Mucosa of descending colon (tissue), 3 donors: Measurements from ENCODE around the gene CD300LG. TPM values are rescaled to one million over a fixed set of nuclear protein-coding genes. Genes with fewer than 3 reads are reported as not detected.

Experiments used
- ATAC-seq: fragments of 200-7000 bp; cut with Tn5 transposase; one replicate; pipeline ENCODE4 v1.9.1; 2020; ENCODE audit warnings: mild to moderate bottlenecking, moderate library complexity
- DNase-seq, 3 donors: peaks; one replicate each; pipeline ENCODE4 v3.0.0-alpha.2; 2020
- H3K36me3 ChIP-seq: fragments of 200-600 bp; one replicate; pipeline ENCODE4 v1.8.0; 2021; ENCODE audit warnings: low read depth, mild to moderate bottlenecking
- H3K4me1 ChIP-seq: fragments of 200-600 bp; one replicate; pipeline ENCODE4 v1.8.0; 2021; ENCODE audit warnings: low read depth, mild to moderate bottlenecking
- H3K4me3 ChIP-seq: fragments of 200-600 bp; one replicate; pipeline ENCODE4 v1.8.0; 2021; ENCODE audit warnings: mild to moderate bottlenecking
- H3K9me3 ChIP-seq: fragments of 200-600 bp; one replicate; pipeline ENCODE4 v1.8.0; 2021; ENCODE audit warnings: mild to moderate bottlenecking
- CTCF ChIP-seq: fragments of 200-600 bp; IDR thresholded peaks from one replicate; pipeline ENCODE4 v1.8.0; 2022; ENCODE audit warnings: antibody characterized with exemption, mild to moderate bottlenecking
- intact Hi-C, 2 donors: fragments of 100-400 bp; cut with DNase I in 1 of 2; cut with micrococcal nuclease in 1 of 2; formaldehyde crosslinking; loops; one replicate each; pipeline versions ENCODE4 v1.11.0 to v1.11.1; 2022; cut with DNase I, micrococcal nuclease
- total RNA-seq, 3 donors: library from RNA; stranded (reverse); fragmentation: NEBNext Ultra II Directional in 2 of 3; extraction: Animal tissue kit (Norgen Biotek cat#: 25700) in 2 of 3; gene quantifications; one replicate each; pipeline versions ENCODE4 v1.2.1 to v1.2.4, GENCODE V29; 2021 to 2023
- donor health status: DM: no; HTN: no; CAD: no; lungs with moderate emphysema.
- donor health status: DM: no; HTN: no; CAD: no.
- donor health status: DM: no; HTN: yes; CAD: no.

Gene CD300LG
- total RNA-seq, 3 donors from 2014 or later, result 1.3 TPM; not detected in 2

GRCh38 chr17:43907425-43907981, 60.5 kb downstream of the CD300LG start, which contains the start of gene MPP2:
MPP2 (minus strand) TSS chr17:43907536; CDS start chr17:43904460, 3,076 bp downstream.
- DNase-seq (peak; percentile 57 to 65 (median 65)), ATAC-seq (peak; percentile 62)
- Histone ChIP-seq H3K36me3 (no peaks in the 10 kb centered on the region), H3K4me1 (peaks cover 9% of the 10 kb centered on the region), H3K9me3 (no peaks in the 10 kb centered on the region), H3K4me3 (no peak within 1 kb of the TSS)
- intact Hi-C loops, result no loop called here
- no peak for TF ChIP-seq CTCF

- no peak overlapping the region for H3K4me3 ChIP-seq
- H3K9me3 ChIP-seq, result no peaks in the 10 kb centered on the region
- DNase-seq (peak in 2 of 3 donors; percentile 63 to 69), ATAC-seq (peak; percentile 70)
- intact Hi-C loops, result no loop called here
- TF ChIP-seq CTCF, result no peak
- no peaks in the 10 kb centered on the region for H3K36me3 ChIP-seq
- H3K4me1 ChIP-seq, result peaks cover 9% of the 10 kb centered on the region
Observed at GRCh38 chr17:43907998-43908721, 61.2 kb downstream of the CD300LG start.

- Histone ChIP-seq H3K4me3 (no peak overlapping the region), H3K9me3 (no peaks in the 10 kb centered on the region), H3K4me1 (peaks cover 9% of the 10 kb centered on the region), H3K36me3 (no peaks in the 10 kb centered on the region)
- ATAC-seq (no peak), DNase-seq (no peak)
- no peak for TF ChIP-seq CTCF
- intact Hi-C loops, result no loop called here
Observed at GRCh38 chr17:43909537-43910231, 62.7 kb downstream of the CD300LG start.

GRCh38 chr17:43911904-43912303, 64.9 kb downstream of the CD300LG start:
- no peak for DNase-seq
- intact Hi-C loops, result no loop called here
- no peak for TF ChIP-seq CTCF
- Histone ChIP-seq H3K9me3 (no peaks in the 10 kb centered on the region), H3K4me3 (no peak overlapping the region), H3K36me3 (no peaks in the 10 kb centered on the region), H3K4me1 (peaks cover 7% of the 10 kb centered on the region)
- no peak for ATAC-seq

- no peak for TF ChIP-seq CTCF
- Histone ChIP-seq H3K4me3 (no peak overlapping the region), H3K36me3 (no peaks in the 10 kb centered on the region), H3K9me3 (no peaks in the 10 kb centered on the region), H3K4me1 (peaks cover 4% of the 10 kb centered on the region)
- DNase-seq (no peak), ATAC-seq (no peak)
- intact Hi-C loops, result no loop called here
Observed at GRCh38 chr17:43912635-43913304, 65.8 kb downstream of the CD300LG start.

Other genes starting within 250 kb of the CD300LG start
- 1 to 10 TPM; 1.4 to 3.5 (median 1.4) TPM for gene MEOX1, start 185.3 kb upstream of the CD300LG start, total RNA-seq
- not detected for gene SOST, start 88.4 kb upstream of the CD300LG start, total RNA-seq
- gene DUSP3, start 68.2 kb upstream of the CD300LG start, total RNA-seq, result 100 to 1,000 TPM in 1 of 3 donors, 10 to 100 TPM in 2; 46.9 to 123 (median 62.9) TPM
- gene CFAP97D1, start 66.7 kb upstream of the CD300LG start, total RNA-seq, result not detected
- gene MPP3, start 14.0 kb upstream of the CD300LG start, total RNA-seq, result 1 to 10 TPM; 1.8 to 8.6 (median 3.7) TPM
- gene MPP2, start 60.4 kb downstream of the CD300LG start, total RNA-seq, result 10 to 100 TPM in 1 of 3 donors, 1 to 10 TPM in 1, under 1 TPM in 1; 0.55 to 13.2 (median 1.1) TPM
- 1 to 10 TPM in 1 of 3 donors, not detected in 2; 1.5 TPM for gene PPY, start 95.3 kb downstream of the CD300LG start, total RNA-seq
- gene PYY, start 106.8 kb downstream of the CD300LG start, total RNA-seq, result 100 to 1,000 TPM in 1 of 3 donors, 10 to 100 TPM in 2; 22.0 to 141 (median 55.4) TPM
- gene NAGS, start 157.4 kb downstream of the CD300LG start, total RNA-seq, result 10 to 100 TPM in 1 of 3 donors, 1 to 10 TPM in 2; 6.1 to 21.4 (median 7.0) TPM
- 10 to 100 TPM; 23.0 to 27.7 (median 23.8) TPM for gene TMEM101, start 167.8 kb downstream of the CD300LG start, total RNA-seq
- 10 to 100 TPM; 45.1 to 63.5 (median 48.2) TPM for gene LSM12, start 219.5 kb downstream of the CD300LG start, total RNA-seq
- gene G6PC3, start 223.6 kb downstream of the CD300LG start, total RNA-seq, result 10 to 100 TPM; 29.5 to 48.1 (median 30.0) TPM